ENCODE results near the gene TBC1D1.

Gene TBC1D1

DNA sequence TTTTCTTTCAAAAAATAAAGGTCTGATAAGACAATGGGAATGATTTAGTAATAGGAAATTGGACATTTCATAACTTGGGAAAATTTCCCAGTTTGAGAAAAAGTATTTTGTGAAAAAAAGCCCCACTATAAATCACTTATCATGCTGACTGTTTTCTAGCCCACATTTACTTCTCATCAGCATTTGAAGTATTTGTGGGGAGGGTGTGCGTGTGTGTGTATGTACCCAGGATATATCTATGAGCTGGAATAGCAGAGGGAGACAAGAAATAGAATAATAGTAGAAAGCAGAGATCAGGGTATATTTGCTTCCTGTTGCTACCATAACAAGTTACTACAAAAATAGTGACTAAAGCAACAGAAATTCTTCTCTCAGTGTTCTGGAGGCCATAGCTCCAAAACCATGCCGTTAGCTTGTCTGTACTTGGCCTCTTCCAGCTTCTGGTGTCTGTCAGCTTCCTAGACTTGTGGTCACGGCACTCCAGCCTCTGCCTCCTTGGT lies 209.1 kb downstream of the TBC1D1 start:
- H3K27ac ChIP-seq, result no peak overlapping the region
- no peaks in the 10 kb centered on the region for H3K27me3 ChIP-seq
- H3K9me3 ChIP-seq, result no peaks in the 10 kb centered on the region
- no peaks in the 10 kb centered on the region for H3K4me1 ChIP-seq (ENCODE audit: control insufficient read depth in 1 of 2, insufficient read depth in 1 of 2, low read depth in 1 of 2, low read length in 1 of 2)
- TF ChIP-seq, protein P1, sequence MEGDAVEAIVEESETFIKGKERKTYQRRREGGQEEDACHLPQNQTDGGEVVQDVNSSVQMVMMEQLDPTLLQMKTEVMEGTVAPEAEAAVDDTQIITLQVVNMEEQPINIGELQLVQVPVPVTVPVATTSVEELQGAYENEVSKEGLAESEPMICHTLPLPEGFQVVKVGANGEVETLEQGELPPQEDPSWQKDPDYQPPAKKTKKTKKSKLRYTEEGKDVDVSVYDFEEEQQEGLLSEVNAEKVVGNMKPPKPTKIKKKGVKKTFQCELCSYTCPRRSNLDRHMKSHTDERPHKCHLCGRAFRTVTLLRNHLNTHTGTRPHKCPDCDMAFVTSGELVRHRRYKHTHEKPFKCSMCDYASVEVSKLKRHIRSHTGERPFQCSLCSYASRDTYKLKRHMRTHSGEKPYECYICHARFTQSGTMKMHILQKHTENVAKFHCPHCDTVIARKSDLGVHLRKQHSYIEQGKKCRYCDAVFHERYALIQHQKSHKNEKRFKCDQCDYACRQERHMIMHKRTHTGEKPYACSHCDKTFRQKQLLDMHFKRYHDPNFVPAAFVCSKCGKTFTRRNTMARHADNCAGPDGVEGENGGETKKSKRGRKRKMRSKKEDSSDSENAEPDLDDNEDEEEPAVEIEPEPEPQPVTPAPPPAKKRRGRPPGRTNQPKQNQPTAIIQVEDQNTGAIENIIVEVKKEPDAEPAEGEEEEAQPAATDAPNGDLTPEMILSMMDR (IDR thresholded peaks at IDR 0.05), result no peak
- H3K36me3 ChIP-seq, result peaks cover 98% of the 10 kb centered on the region
- H3K4me3 ChIP-seq (ENCODE audit: low read depth in 1 of 2, low read length in 1 of 2), result no peak overlapping the region

DNA sequence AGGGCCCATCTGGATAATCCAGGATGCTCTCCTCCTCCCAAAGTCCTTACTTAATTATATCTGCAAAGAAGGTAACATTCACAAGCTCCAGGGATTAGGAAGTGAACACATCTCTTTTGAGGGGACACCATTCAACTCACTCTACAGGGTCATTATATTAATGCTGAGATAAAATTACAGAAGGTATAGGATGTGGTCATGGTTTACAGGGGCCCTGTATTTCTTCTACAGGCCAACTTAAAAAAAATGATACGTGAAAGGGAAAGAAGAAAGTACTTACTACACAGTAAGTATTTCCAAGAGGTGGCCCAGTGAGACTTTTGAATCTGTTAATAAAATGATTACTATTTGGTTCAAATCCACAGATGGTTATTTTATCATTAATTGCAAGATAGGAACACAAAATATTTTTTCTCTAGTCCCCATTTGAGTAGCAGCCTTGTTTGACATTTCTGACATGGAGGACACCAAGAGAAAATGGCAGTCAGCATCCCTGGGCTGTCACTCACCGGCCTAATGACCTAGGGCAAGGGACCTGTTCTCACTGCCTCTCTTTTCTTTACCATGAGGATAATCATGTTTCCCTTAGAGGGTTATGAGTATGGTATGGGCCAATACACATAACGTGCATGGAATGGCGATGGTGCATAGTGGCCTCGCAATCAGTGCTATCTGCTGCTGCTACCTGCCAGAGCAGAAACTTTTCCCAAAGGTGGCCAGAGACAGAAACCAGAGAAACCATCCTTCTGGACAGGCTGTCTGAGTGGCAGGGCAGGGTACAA lies 209.8 kb downstream of the TBC1D1 start:
- Histone ChIP-seq H3K4me3 (ENCODE audit: low read depth in 1 of 2, low read length in 1 of 2) (no peak overlapping the region), H3K4me1 (ENCODE audit: control insufficient read depth in 1 of 2, insufficient read depth in 1 of 2, low read depth in 1 of 2, low read length in 1 of 2) (no peaks in the 10 kb centered on the region), H3K36me3 (peaks cover 98% of the 10 kb centered on the region), H3K9me3 (no peaks in the 10 kb centered on the region), H3K27ac (no peak overlapping the region), H3K27me3 (no peaks in the 10 kb centered on the region)
- TF ChIP-seq, protein P1 (IDR thresholded peaks at IDR 0.05), result no peak

DNA sequence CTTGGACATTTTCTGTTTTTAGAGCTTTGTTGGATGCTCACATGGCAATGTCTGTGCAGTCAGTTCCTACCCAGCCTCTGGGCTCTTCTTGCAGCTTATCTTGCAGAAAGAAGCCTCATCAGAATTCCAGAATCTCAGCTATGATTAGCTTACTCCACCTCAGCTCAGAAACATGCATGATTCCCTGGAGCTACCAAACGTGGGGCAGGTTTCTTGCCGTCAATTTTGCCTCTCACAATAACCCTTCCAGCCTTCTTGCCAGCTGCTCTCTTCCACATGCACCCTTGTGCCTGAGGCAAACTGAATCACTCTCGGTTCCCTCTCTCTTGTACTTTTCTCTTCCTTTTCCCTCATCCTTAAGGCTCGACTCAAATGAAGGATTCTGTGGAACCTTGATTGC lies 210.7 kb downstream of the TBC1D1 start:
- TF ChIP-seq, protein P1 (IDR thresholded peaks at IDR 0.05), result no peak
- Histone ChIP-seq H3K9me3 (no peaks in the 10 kb centered on the region), H3K4me1 (ENCODE audit: control insufficient read depth in 1 of 2, insufficient read depth in 1 of 2, low read depth in 1 of 2, low read length in 1 of 2) (no peaks in the 10 kb centered on the region), H3K36me3 (peaks cover 98% of the 10 kb centered on the region), H3K4me3 (ENCODE audit: low read depth in 1 of 2, low read length in 1 of 2) (no peak overlapping the region), H3K27ac (no peak overlapping the region), H3K27me3 (no peaks in the 10 kb centered on the region)

DNA sequence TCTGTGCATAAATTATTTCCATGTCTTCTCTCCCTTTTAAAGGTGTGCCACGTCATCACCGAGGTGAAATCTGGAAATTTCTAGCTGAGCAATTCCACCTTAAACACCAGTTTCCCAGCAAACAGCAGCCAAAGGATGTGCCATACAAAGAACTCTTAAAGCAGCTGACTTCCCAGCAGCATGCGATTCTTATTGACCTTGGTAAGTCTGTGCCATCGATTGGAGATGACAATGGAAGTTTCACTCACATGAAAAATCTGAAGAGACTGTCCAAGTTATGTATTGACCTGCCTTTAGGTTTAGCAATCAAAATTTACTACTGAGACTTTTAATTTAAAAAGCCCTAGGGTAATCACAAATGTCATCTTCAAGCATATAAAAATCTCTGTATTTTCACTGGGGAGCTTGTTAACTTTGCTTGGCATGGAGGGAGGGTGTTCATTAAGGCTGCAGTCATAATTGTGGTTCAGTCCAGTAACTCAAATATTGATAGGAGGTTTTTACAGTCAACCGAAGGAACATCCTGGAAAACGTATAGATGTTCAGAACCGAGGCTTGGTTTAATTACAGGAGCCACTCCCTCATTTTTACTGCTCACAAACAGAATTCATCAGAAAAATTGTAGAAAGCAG lies 212.2 kb downstream of the TBC1D1 start:
- no peaks in the 10 kb centered on the region for H3K4me1 ChIP-seq (ENCODE audit: control insufficient read depth in 1 of 2, insufficient read depth in 1 of 2, low read depth in 1 of 2, low read length in 1 of 2)
- TF ChIP-seq, protein P1 (IDR thresholded peaks at IDR 0.05), result no peak
- H3K36me3 ChIP-seq, result peaks cover 99% of the 10 kb centered on the region
- no peak overlapping the region for H3K4me3 ChIP-seq (ENCODE audit: low read depth in 1 of 2, low read length in 1 of 2)
- no peaks in the 10 kb centered on the region for H3K9me3 ChIP-seq
- H3K27ac ChIP-seq, result no peak overlapping the region
- no peaks in the 10 kb centered on the region for H3K27me3 ChIP-seq

DNA sequence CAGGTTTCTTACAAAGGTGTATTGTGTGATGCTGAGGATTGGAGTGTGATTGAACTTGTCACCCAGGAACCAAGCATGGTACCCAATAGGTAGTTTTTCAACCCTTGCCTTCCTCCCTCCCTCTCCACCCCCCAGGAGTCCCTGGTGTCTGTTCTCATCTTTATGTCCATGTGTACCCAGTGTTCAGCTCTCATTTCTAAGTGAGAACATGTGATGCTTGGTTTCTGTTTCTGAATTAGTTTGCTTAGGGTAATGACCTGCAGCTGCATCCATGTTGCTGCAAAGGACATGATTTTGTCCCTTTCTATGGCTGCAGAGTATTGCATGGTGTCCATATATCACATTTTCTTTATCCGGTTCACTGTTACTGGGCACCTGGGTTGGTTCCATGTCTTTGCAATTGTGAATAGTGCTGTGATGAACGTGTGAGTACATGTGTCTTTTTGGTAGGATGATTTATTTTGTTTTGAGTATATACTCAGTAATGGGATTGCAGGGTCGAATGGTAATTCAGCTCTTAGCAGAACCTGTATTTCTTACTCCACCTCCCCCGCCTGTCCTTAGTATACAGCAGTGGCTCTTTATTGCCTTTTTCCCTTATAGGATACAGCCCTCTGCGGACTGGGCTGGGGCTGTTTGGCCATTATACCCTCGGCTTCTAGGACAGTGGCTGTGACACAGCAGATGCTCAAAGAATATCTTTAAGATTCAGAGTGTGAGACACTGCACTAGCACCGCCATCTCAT lies 214.8 kb downstream of the TBC1D1 start:
- H3K27me3 ChIP-seq, result no peaks in the 10 kb centered on the region
- no peak overlapping the region for H3K4me3 ChIP-seq (ENCODE audit: low read depth in 1 of 2, low read length in 1 of 2)
- no peak overlapping the region for H3K27ac ChIP-seq
- H3K36me3 ChIP-seq, result peaks cover 99% of the 10 kb centered on the region
- no peaks in the 10 kb centered on the region for H3K9me3 ChIP-seq
- TF ChIP-seq, protein P1 (IDR thresholded peaks at IDR 0.05), result no peak
- H3K4me1 ChIP-seq (ENCODE audit: control insufficient read depth in 1 of 2, insufficient read depth in 1 of 2, low read depth in 1 of 2, low read length in 1 of 2), result no peaks in the 10 kb centered on the region
